ENCODE results near the gene STH.
"Not testable (repeated sequence)": the region's sequence is repeated elsewhere in the genome, so short reads cannot be mapped to it uniquely, and the experiment has no call there.

STH gene

GRCh38 chr17:46009681-46010596 is 10.9 kb downstream of the STH start:
- no peak for DNase-seq

- no peak for DNase-seq
Observed at GRCh38 chr17:46010597-46011186, 11.6 kb downstream of the STH start.

GRCh38 chr17:46011711-46012505 is 12.9 kb downstream of the STH start:
- no peak for DNase-seq

DNA sequence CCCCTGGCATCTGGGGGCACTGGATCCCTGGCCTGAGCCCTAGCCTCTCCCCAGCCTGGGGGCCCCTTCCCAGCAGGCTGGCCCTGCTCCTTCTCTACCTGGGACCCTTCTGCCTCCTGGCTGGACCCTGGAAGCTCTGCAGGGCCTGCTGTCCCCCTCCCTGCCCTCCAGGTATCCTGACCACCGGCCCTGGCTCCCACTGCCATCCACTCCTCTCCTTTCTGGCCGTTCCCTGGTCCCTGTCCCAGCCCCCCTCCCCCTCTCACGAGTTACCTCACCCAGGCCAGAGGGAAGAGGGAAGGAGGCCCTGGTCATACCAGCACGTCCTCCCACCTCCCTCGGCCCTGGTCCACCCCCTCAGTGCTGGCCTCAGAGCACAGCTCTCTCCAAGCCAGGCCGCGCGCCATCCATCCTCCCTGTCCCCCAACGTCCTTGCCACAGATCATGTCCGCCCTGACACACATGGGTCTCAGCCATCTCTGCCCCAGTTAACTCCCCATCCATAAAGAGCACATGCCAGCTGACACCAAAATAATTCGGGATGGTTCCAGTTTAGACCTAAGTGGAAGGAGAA is 13.5 kb downstream of the STH start:
- DNase-seq: no peak

- DNase-seq: no peak
Observed at GRCh38 chr17:46013127-46013501, 14.1 kb downstream of the STH start.

DNA sequence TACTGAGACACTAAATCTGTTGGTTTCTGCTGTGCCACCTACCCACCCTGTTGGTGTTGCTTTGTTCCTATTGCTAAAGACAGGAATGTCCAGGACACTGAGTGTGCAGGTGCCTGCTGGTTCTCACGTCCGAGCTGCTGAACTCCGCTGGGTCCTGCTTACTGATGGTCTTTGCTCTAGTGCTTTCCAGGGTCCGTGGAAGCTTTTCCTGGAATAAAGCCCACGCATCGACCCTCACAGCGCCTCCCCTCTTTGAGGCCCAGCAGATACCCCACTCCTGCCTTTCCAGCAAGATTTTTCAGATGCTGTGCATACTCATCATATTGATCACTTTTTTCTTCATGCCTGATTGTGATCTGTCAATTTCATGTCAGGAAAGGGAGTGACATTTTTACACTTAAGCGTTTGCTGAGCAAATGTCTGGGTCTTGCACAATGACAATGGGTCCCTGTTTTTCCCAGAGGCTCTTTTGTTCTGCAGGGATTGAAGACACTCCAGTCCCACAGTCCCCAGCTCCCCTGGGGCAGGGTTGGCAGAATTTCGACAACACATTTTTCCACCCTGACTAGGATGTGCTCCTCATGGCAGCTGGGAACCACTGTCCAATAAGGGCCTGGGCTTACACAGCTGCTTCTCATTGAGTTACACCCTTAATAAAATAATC is 14.6 kb downstream of the STH start:
- DNase-seq: no peak

DNA sequence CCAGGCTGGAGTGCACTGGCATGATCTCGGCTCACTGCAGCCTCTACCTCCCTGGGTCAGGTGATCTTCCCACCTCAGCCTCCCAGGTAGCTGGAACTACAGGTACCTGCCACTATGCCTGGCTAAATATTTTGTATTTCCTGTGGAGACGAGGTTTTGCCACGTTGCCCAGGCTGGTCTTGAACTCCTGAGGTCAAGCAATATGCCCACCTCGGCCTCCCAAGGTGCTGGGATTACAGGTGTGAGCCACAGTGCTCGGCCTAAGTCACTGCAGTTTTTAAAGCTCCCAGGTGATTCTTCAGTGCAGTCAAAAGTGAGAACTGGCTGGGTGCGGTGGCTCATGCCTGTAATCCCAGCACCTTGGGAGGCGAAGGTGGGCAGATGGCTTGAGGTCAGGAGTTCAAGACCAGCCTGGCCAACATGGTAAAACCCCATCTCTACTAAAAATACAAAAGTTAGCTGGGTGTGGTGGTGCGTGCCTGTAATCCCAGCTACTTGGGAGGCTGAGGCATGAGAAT is 20.4 kb downstream of the STH start:
- not testable (repeated sequence) for DNase-seq

DNA sequence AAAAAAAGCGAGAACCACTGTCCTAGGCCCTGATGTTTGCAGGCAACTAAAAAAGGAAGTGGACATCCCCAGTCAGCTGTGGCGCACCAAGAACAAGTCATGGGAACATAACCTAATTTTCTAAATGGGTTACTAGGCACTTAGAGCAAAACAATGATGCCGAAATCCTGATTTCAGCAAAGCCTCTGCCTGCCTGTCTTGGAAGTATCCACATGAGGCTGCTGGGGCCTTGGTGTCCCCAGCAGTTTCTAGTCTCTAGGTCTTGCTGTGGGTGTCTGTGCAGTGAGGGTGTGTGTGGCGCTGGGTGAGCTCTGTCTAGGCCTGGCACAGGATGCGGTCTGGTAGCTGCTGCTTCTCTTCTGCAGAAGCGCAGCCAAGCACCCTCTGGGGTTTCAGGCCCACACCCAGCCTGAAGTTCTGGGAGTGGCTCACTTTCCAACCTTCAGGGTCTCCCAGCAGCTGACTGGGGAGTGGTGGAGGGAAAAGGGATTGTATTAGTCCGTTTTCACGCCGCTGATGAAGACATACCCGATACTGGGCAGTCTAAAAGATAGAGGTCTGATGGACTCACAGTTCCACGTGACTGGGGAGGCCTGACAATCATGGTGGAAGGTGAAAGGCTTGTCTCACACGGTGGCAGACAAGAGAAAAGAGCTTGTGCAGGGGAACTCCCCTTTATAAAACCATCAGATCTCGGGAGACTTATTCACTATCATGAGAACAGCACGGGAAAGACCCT is 21.1 kb downstream of the STH start:
- DNase-seq: no peak

GRCh38 chr17:46020998-46021397 is 21.9 kb downstream of the STH start:
- DNase-seq: no peak

DNA sequence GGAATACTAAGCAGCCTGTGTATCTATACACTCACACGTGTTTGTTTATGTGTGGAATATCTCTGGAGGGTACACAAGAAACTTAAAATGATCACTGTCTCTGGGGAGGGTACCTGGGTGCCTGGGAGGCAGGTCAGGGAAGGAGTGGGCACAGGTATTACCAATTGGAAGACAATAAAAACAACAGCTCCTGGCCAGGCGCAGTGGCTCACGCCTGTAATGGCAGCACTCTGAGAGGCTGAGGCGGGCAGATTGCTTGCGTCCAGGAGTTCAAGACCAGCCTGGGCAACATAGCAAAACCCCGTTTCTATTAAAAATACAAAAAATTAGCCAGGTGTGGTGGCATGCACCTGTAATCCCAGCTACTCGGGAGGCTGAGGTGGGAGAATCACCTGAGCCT is 24.3 kb downstream of the STH start:
- DNase-seq: not testable (repeated sequence)

- no peak for DNase-seq
Observed at GRCh38 chr17:46023783-46024388, 24.8 kb downstream of the STH start.

- DNase-seq: no peak
Observed at GRCh38 chr17:46024590-46024989, 25.5 kb downstream of the STH start.

- DNase-seq: no peak
Observed at GRCh38 chr17:46025060-46025459, 26.0 kb downstream of the STH start.

DNA sequence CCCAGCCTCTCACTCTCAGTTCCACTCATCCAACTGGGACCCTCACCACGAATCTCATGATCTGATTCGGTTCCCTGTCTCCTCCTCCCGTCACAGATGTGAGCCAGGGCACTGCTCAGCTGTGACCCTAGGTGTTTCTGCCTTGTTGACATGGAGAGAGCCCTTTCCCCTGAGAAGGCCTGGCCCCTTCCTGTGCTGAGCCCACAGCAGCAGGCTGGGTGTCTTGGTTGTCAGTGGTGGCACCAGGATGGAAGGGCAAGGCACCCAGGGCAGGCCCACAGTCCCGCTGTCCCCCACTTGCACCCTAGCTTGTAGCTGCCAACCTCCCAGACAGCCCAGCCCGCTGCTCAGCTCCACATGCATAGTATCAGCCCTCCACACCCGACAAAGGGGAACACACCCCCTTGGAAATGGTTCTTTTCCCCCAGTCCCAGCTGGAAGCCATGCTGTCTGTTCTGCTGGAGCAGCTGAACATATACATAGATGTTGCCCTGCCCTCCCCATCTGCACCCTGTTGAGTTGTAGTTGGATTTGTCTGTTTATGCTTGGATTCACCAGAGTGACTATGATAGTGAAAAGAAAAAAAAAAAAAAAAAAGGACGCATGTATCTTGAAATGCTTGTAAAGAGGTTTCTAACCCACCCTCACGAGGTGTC is 26.6 kb downstream of the STH start:
- no peak for DNase-seq

- no peak for DNase-seq
Observed at GRCh38 chr17:46026166-46027047, 27.4 kb downstream of the STH start.

GRCh38 chr17:46027048-46027975 is 28.3 kb downstream of the STH start:
- DNase-seq: no peak

DNA sequence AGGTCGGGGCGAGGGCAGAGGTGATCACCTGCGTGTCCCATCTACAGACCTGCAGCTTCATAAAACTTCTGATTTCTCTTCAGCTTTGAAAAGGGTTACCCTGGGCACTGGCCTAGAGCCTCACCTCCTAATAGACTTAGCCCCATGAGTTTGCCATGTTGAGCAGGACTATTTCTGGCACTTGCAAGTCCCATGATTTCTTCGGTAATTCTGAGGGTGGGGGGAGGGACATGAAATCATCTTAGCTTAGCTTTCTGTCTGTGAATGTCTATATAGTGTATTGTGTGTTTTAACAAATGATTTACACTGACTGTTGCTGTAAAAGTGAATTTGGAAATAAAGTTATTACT is 28.9 kb downstream of the STH start:
- DNase-seq: no peak

GRCh38 chr17:46028374-46028773 is 29.3 kb downstream of the STH start:
- no peak for DNase-seq
